HCT116 (cell line): Measurements from ENCODE around the gene MAGEF1. TPM values are rescaled to one million over a fixed set of nuclear protein-coding genes. Genes with fewer than 3 reads are reported as not detected.

Source experiments
- ATAC-seq: fragments of 200-7000 bp; cut with Tn5 transposase; 2 replicates; pipeline ENCODE4 v1.9.1; 2020; ENCODE audit warnings: mild to moderate bottlenecking, moderate library complexity
- BruUV-seq: library from RNA; stranded (reverse); fragments of 400-500 nt; replicated peaks from 2 replicates; lab custom pipeline; 2021; lab: Mats Ljungman, UMichigan
- CTCF ChIA-PET: fragments of 300-600 bp; sonication (Branson Sonifier 250); formaldehyde crosslinking; loops from one replicate; lab custom pipeline; 2021; ENCODE audit warnings: antibody characterized with exemption; lab: Charles Lee
- POLR2A ChIA-PET: fragments of 300-600, 350-600 bp; sonication (Branson Sonifier 250); formaldehyde crosslinking; loops from one replicate; lab custom pipeline; 2021; ENCODE audit warnings: antibody characterized with exemption; lab: Charles Lee
- RAD21 ChIA-PET, 2 experiments: fragments of 300-600 bp; sonication (Branson Sonifier 250); formaldehyde crosslinking; loops; one replicate each; lab custom pipeline; 2023; ENCODE audit warnings: low total read pairs in 2 of 2; ENCODE audit not compliant: uncharacterized antibody in 2 of 2, unreplicated experiment in 2 of 2, low non-redundant PET in 1 of 2; lab: Charles Lee
- DNase-seq: peaks from one replicate; pipeline ENCODE4 v3.0.0-alpha.2; 2010; ENCODE audit warnings: low read depth, low spot score
- H2AFZ ChIP-seq: fragments of 200-600 bp; shearing (Covaris generic), sonication (generic); 2 replicates; pipeline ENCODE4 v1.6.1; 2017; ENCODE audit warnings: low read depth, mixed run types, mixed read lengths, antibody characterized with exemption, low read length; ENCODE audit not compliant: poor library complexity, severe bottlenecking
- H3K27ac ChIP-seq: 2 replicates; pipeline ENCODE4 v1.5.1; 2012; ENCODE audit warnings: low read depth, low read length
- H3K27me3 ChIP-seq: fragments of 200-600 bp; sonication (generic); 2 replicates; pipeline ENCODE4 v1.6.1; 2016; ENCODE audit warnings: mixed run types, low read length, mixed read lengths; ENCODE audit not compliant: insufficient read depth
- H3K36me3 ChIP-seq, 2 experiments: fragments of 200-500 bp in 1 of 2; fragments of 200-600 bp in 1 of 2; sonication (Bioruptor generic) in 1 of 2; sonication (generic) in 1 of 2; 2 replicates each; pipeline versions ENCODE4 v1.5.1 to v1.6.1; 2014 to 2016; ENCODE audit warnings: low read length in 2 of 2, inconsistent platforms in 1 of 2, mixed read lengths in 1 of 2, mixed run types in 1 of 2; ENCODE audit not compliant: insufficient read depth in 2 of 2, control insufficient read depth in 1 of 2
- H3K4me1 ChIP-seq, 2 experiments: fragments of 200-600 bp in 1 of 2; sonication (generic) in 1 of 2; 2 replicates each; pipeline versions ENCODE4 v1.5.1 to v1.6.1; 2012 to 2017; ENCODE audit warnings: low read length in 2 of 2, inconsistent platforms in 1 of 2, mild to moderate bottlenecking in 1 of 2, mixed read lengths in 1 of 2, mixed run types in 1 of 2, moderate library complexity in 1 of 2; ENCODE audit not compliant: insufficient read depth in 2 of 2, control insufficient read depth in 1 of 2
- H3K4me2 ChIP-seq: fragments of 200-600 bp; sonication (generic); 2 replicates; pipeline ENCODE4 v1.6.1; 2017; ENCODE audit warnings: mixed run types, low read length, mixed read lengths
- H3K4me3 ChIP-seq, 2 experiments: fragments of 200-600 bp in 1 of 2; sonication (generic) in 1 of 2; replicated peaks in 1 of 2; 2 replicates each; pipeline ENCODE4 v1.5.1; 2011 to 2016; ENCODE audit warnings: low read length in 2 of 2, control low read depth in 1 of 2, low read depth in 1 of 2, mild to moderate bottlenecking in 1 of 2, mixed read lengths in 1 of 2, mixed run types in 1 of 2
- H3K79me2 ChIP-seq: fragments of 200-600 bp; sonication (generic); 2 replicates; pipeline ENCODE4 v1.6.1; 2017; ENCODE audit warnings: mild to moderate bottlenecking, mixed run types, low read length, moderate library complexity, mixed read lengths; ENCODE audit not compliant: insufficient read depth
- H3K9ac ChIP-seq: fragments of 200-600 bp; sonication (generic); 2 replicates; pipeline ENCODE4 v1.6.1; 2016; ENCODE audit warnings: low read length, mixed read lengths
- H3K9me2 ChIP-seq: fragments of 200-600 bp; sonication (generic), shearing (Covaris generic); 2 replicates; pipeline ENCODE4 v1.6.1; 2017; ENCODE audit warnings: mixed run types, mild to moderate bottlenecking, moderate library complexity; ENCODE audit not compliant: insufficient read depth
- H3K9me3 ChIP-seq, 2 experiments: fragments of 200-500 bp in 1 of 2; fragments of 200-600 bp in 1 of 2; sonication (Bioruptor generic) in 1 of 2; sonication (generic) in 1 of 2; 2 replicates each; pipeline ENCODE4 v1.6.1; 2014 to 2017; ENCODE audit warnings: low read length in 2 of 2, mixed read lengths in 2 of 2, inconsistent platforms in 1 of 2, low read depth in 1 of 2, mild to moderate bottlenecking in 1 of 2, mixed run types in 1 of 2, moderate library complexity in 1 of 2; ENCODE audit not compliant: control insufficient read depth in 1 of 2, insufficient read depth in 1 of 2
- H4K20me1 ChIP-seq: fragments of 200-600 bp; sonication (generic), shearing (Covaris generic); 2 replicates; pipeline ENCODE4 v1.6.1; 2017; ENCODE audit warnings: mixed run types, mild to moderate bottlenecking, moderate library complexity; ENCODE audit not compliant: insufficient read depth
- ATF3 ChIP-seq: IDR thresholded peaks from 2 replicates; pipeline ENCODE4 v1.6.1; 2012
- CBX3 ChIP-seq: IDR thresholded peaks from 2 replicates; pipeline ENCODE4 v1.6.1; 2012; ENCODE audit warnings: low read depth
- CEBPB ChIP-seq: IDR thresholded peaks from 2 replicates; pipeline ENCODE4 v1.6.1; 2012; ENCODE audit warnings: low read depth
- EZH2 ChIP-seq: fragments of 200-600 bp; sonication (generic); IDR thresholded peaks from 2 replicates; pipeline ENCODE4 v1.6.1; 2017; ENCODE audit warnings: antibody characterized with exemption, mixed run types
- JUND ChIP-seq: IDR thresholded peaks from 2 replicates; pipeline ENCODE4 v1.6.1; 2012
- POLR2A ChIP-seq: IDR thresholded peaks from 2 replicates; pipeline ENCODE4 v1.7.0; 2011; ENCODE audit warnings: borderline replicate concordance; ENCODE audit not compliant: insufficient read depth, insufficient read length; ENCODE audit errors: extremely low read depth
- POLR2AphosphoS5 ChIP-seq: IDR thresholded peaks from 2 replicates; pipeline ENCODE4 v1.6.1; 2011; ENCODE audit warnings: mild to moderate bottlenecking, low read depth, low read length, moderate library complexity
- REST ChIP-seq: IDR thresholded peaks from 2 replicates; pipeline ENCODE4 v1.6.1; 2012; ENCODE audit warnings: low read depth
- SRF ChIP-seq: IDR thresholded peaks from 2 replicates; pipeline ENCODE4 v1.6.1; 2012; ENCODE audit warnings: low read depth
- YY1 ChIP-seq: IDR thresholded peaks from 2 replicates; pipeline ENCODE4 v1.6.1; 2011; ENCODE audit warnings: low read length, low read depth, moderate library complexity, mild to moderate bottlenecking; ENCODE audit not compliant: insufficient replicate concordance; ENCODE audit errors: extremely low read depth
- ZFX ChIP-seq: fragments of 450-650 bp; IDR thresholded peaks from 2 replicates; pipeline ENCODE4 v1.6.1; 2017
- intact Hi-C: fragments of 100-400 bp; cut with micrococcal nuclease; formaldehyde crosslinking; loops from 2 replicates; pipeline ENCODE4 v1.10.0; 2022
- total RNA-seq: library from RNA; stranded (reverse); gene quantifications from one replicate; pipeline ENCODE4 v1.2.1, GENCODE V29; 2021; ENCODE audit not compliant: unreplicated experiment
- TF ChIP-seq, protein P1 (sequence below), 3 experiments: fragments of 200-600 bp in 1 of 3; sonication (generic) in 1 of 3; IDR thresholded peaks in 2 of 3; conservative IDR thresholded peaks in 1 of 3; 2 replicates each; pipeline ENCODE4 v1.5.1; 2012 to 2017; ENCODE audit warnings: low read depth in 2 of 3, low read length in 2 of 3, antibody characterized with exemption in 1 of 3, borderline replicate concordance in 1 of 3, control low read depth in 1 of 3, mild to moderate bottlenecking in 1 of 3, mixed read lengths in 1 of 3, mixed run types in 1 of 3, moderate library complexity in 1 of 3; ENCODE audit not compliant: insufficient read depth in 1 of 3

MAGEF1 gene
- total RNA-seq, 1 experiment from 2014 or later, result 44.1 TPM

GRCh38 chr3:184683900-184684560 lies 27.8 kb downstream of the MAGEF1 start:
- peaks cover 0 to 6% of the 10 kb centered on the region in 2 experiments; a peak in 1 of 4 replicates for H3K4me1 ChIP-seq
- no peak overlapping the region for H3K27ac ChIP-seq
- ATAC-seq (no peak), DNase-seq (no peak)
- no peaks in the 10 kb centered on the region for H3K79me2 ChIP-seq
- H3K9ac ChIP-seq, result no peak overlapping the region
- H3K9me3 ChIP-seq, result no peaks in the 10 kb centered on the region
- CTCF ChIA-PET, result no interaction called here
- no peak overlapping the region for H3K4me2 ChIP-seq
- RAD21 ChIA-PET, result no interaction called here
- no peak overlapping the region for H2AFZ ChIP-seq
- H3K27me3 ChIP-seq, result no peaks in the 10 kb centered on the region
- TF ChIP-seq YY1, result no peak
- TF ChIP-seq POLR2AphosphoS5, result no peak
- TF ChIP-seq JUND, result no peak
- TF ChIP-seq ZFX, result no peak
- TF ChIP-seq POLR2A, result no peak
- no peak for TF ChIP-seq SRF
- TF ChIP-seq, protein P1, sequence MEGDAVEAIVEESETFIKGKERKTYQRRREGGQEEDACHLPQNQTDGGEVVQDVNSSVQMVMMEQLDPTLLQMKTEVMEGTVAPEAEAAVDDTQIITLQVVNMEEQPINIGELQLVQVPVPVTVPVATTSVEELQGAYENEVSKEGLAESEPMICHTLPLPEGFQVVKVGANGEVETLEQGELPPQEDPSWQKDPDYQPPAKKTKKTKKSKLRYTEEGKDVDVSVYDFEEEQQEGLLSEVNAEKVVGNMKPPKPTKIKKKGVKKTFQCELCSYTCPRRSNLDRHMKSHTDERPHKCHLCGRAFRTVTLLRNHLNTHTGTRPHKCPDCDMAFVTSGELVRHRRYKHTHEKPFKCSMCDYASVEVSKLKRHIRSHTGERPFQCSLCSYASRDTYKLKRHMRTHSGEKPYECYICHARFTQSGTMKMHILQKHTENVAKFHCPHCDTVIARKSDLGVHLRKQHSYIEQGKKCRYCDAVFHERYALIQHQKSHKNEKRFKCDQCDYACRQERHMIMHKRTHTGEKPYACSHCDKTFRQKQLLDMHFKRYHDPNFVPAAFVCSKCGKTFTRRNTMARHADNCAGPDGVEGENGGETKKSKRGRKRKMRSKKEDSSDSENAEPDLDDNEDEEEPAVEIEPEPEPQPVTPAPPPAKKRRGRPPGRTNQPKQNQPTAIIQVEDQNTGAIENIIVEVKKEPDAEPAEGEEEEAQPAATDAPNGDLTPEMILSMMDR (IDR thresholded peaks at IDR 0.05 in 2 of 3, conservative IDR thresholded peaks at IDR 0.05 in 1 of 3; ENCODE audit: borderline replicate concordance in 1 of 3, insufficient read depth in 1 of 3, low read depth in 2 of 3, low read length in 2 of 3), result no peak
- no peak for TF ChIP-seq ATF3
- TF ChIP-seq CEBPB, result no peak
- TF ChIP-seq REST, result no peak
- no peak for TF ChIP-seq CBX3
- no peak for TF ChIP-seq EZH2
- H3K9me2 ChIP-seq, result no peaks in the 10 kb centered on the region
- H3K4me3 ChIP-seq, result no peak overlapping the region
- no peaks in the 10 kb centered on the region for H4K20me1 ChIP-seq
- H3K36me3 ChIP-seq, result no peaks in the 10 kb centered on the region
- POLR2A ChIA-PET, result no interaction called here
- BruUV-seq, result no TSS peak
- intact Hi-C loops, result no loop called here
